H1 (cell line): ENCODE data around the gene MITF. TPM values are rescaled to one million over a fixed set of nuclear protein-coding genes. Genes with fewer than 3 reads are reported as not detected.

Experiments
- CTCF ChIA-PET: fragments of 300-600 bp; sonication (Branson Sonifier 250); formaldehyde crosslinking; loops from one replicate; lab custom pipeline; 2021; ENCODE audit not compliant: partially characterized antibody; lab: Charles Lee
- POLR2A ChIA-PET: fragments of 300-600 bp; sonication (Branson Sonifier 250); formaldehyde crosslinking; loops from one replicate; lab custom pipeline; 2021; ENCODE audit warnings: inconsistent platforms; ENCODE audit not compliant: partially characterized antibody; lab: Charles Lee
- DNase-seq, 2 experiments: peaks; one replicate each; pipeline versions ENCODE4 v3.0.0 to v3.0.0-alpha.2; 2010 to 2022; ENCODE audit warnings: low spot score in 2 of 2, low read depth in 1 of 2, mixed read lengths in 1 of 2
- FAIRE-seq: peaks from 2 replicates; lab custom pipeline; 2011; peaks lifted over from hg19 to GRCh38; lab: Jason Lieb, UNC
- H2AFZ ChIP-seq: 2 replicates; pipeline ENCODE4 v1.8.1; 2012; ENCODE audit warnings: low read length, inconsistent platforms
- H2AK5ac ChIP-seq: 2 replicates; pipeline ENCODE4 v1.6.1; 2013; ENCODE audit warnings: low read depth, low read length
- H2BK120ac ChIP-seq: replicated peaks from 2 replicates; pipeline ENCODE3; 2013; ENCODE audit warnings: low read depth, low read length, inconsistent platforms
- H2BK12ac ChIP-seq: 2 replicates; pipeline ENCODE4 v1.6.1; 2013; ENCODE audit warnings: low read depth, low read length
- H2BK15ac ChIP-seq: 2 replicates; pipeline ENCODE4 v1.6.1; 2013; ENCODE audit warnings: low read length
- H2BK20ac ChIP-seq: 2 replicates; pipeline ENCODE4 v1.6.1; 2013; ENCODE audit warnings: low read length
- H2BK5ac ChIP-seq: 2 replicates; pipeline ENCODE4 v1.6.1; 2013; ENCODE audit warnings: low read depth, low read length
- H3K14ac ChIP-seq: 2 replicates; pipeline ENCODE4 v1.6.1; 2013; ENCODE audit warnings: inconsistent platforms; ENCODE audit not compliant: insufficient read length
- H3K18ac ChIP-seq: 2 replicates; pipeline ENCODE4 v1.6.1; 2013; ENCODE audit warnings: low read length; ENCODE audit errors: extremely low read depth
- H3K23ac ChIP-seq: 2 replicates; pipeline ENCODE4 v1.6.1; 2013; ENCODE audit warnings: inconsistent platforms; ENCODE audit not compliant: insufficient read length
- H3K23me2 ChIP-seq: 2 replicates; pipeline ENCODE4 v1.6.1; 2013; ENCODE audit warnings: low read depth, low read length
- H3K27ac ChIP-seq: 2 replicates; pipeline ENCODE4 v1.6.1; 2011; ENCODE audit warnings: low read depth, low read length, inconsistent platforms
- H3K27me3 ChIP-seq, 4 experiments: replicated peaks in 1 of 4; 1 replicate in 1 of 4; 2 replicates in 3 of 4; pipeline versions ENCODE4 v1.6.1 to v1.8.1; 2011 to 2013; ENCODE audit warnings: low read length in 3 of 4, mild to moderate bottlenecking in 3 of 4, inconsistent platforms in 2 of 4, mixed read lengths in 2 of 4, moderate library complexity in 1 of 4; ENCODE audit not compliant: control insufficient read depth in 3 of 4, insufficient read depth in 3 of 4; ENCODE audit errors: extremely low read depth in 1 of 4
- H3K36me3 ChIP-seq, 4 experiments: 2 replicates each; pipeline versions ENCODE4 v1.6.1 to v1.8.1; 2011 to 2013; ENCODE audit warnings: mild to moderate bottlenecking in 4 of 4, low read length in 3 of 4, moderate library complexity in 2 of 4, control low read depth in 1 of 4, inconsistent platforms in 1 of 4; ENCODE audit not compliant: insufficient read depth in 4 of 4, control insufficient read depth in 2 of 4
- H3K4ac ChIP-seq: replicated peaks from 2 replicates; pipeline ENCODE3; 2013; ENCODE audit warnings: low read length, low read depth, mixed read lengths, inconsistent platforms; ENCODE audit not compliant: insufficient read length
- H3K4me1 ChIP-seq, 4 experiments: replicated peaks in 1 of 4; 1 replicate in 1 of 4; 2 replicates in 3 of 4; pipeline versions ENCODE4 v1.6.1 to v1.8.1; 2011 to 2013; ENCODE audit warnings: low read length in 3 of 4, inconsistent platforms in 2 of 4, mixed read lengths in 1 of 4; ENCODE audit not compliant: insufficient read depth in 4 of 4, control insufficient read depth in 3 of 4
- H3K4me2 ChIP-seq, 2 experiments: 2 replicates each; pipeline versions ENCODE4 v1.6.1 to v1.8.1; 2011 to 2013; ENCODE audit warnings: low read depth in 2 of 2, low read length in 2 of 2, control low read depth in 1 of 2, inconsistent platforms in 1 of 2, mild to moderate bottlenecking in 1 of 2; ENCODE audit not compliant: insufficient read depth in 1 of 2
- H3K4me3 ChIP-seq, 4 experiments: fragments of 200-600, 300-600 bp in 1 of 4; sonication (generic), shearing (Covaris generic), sonication (Bioruptor Twin) in 1 of 4; 2 replicates each; pipeline versions ENCODE4 v1.5.1 to v1.8.1; 2011 to 2016; ENCODE audit warnings: low read length in 4 of 4, low read depth in 3 of 4, control low read depth in 2 of 4, inconsistent platforms in 2 of 4, mild to moderate bottlenecking in 2 of 4, mixed read lengths in 1 of 4, moderate library complexity in 1 of 4; ENCODE audit not compliant: insufficient read depth in 2 of 4; ENCODE audit errors: extremely low read depth in 1 of 4
- H3K56ac ChIP-seq: replicated peaks from 2 replicates; pipeline ENCODE3; 2013; ENCODE audit warnings: low read depth, mild to moderate bottlenecking, mixed read lengths, low read length, inconsistent platforms; ENCODE audit not compliant: insufficient read length
- H3K79me1 ChIP-seq: 2 replicates; pipeline ENCODE4 v1.6.1; 2013; ENCODE audit warnings: low read depth, low read length, control low read depth
- H3K79me2 ChIP-seq, 2 experiments: 2 replicates each; pipeline versions ENCODE4 v1.6.1 to v1.8.1; 2012 to 2013; ENCODE audit warnings: low read length in 2 of 2, mild to moderate bottlenecking in 2 of 2, inconsistent platforms in 1 of 2; ENCODE audit not compliant: insufficient read depth in 2 of 2, control insufficient read depth in 1 of 2
- H3K9ac ChIP-seq, 4 experiments: replicated peaks in 1 of 4; 1 replicate in 1 of 4; 2 replicates in 3 of 4; pipeline versions ENCODE4 v1.6.1 to v1.8.1; 2011 to 2013; ENCODE audit warnings: low read depth in 3 of 4, low read length in 3 of 4, control low read depth in 2 of 4, mild to moderate bottlenecking in 2 of 4, moderate library complexity in 2 of 4, inconsistent platforms in 1 of 4; ENCODE audit errors: extremely low read depth in 1 of 4
- H3K9me3 ChIP-seq, 2 experiments: 2 replicates each; pipeline versions ENCODE4 v1.6.1 to v1.8.1; 2012 to 2013; ENCODE audit warnings: mild to moderate bottlenecking in 2 of 2, moderate library complexity in 2 of 2, control low read depth in 1 of 2, inconsistent platforms in 1 of 2, low read depth in 1 of 2, low read length in 1 of 2, mixed read lengths in 1 of 2; ENCODE audit not compliant: insufficient read depth in 2 of 2
- H4K20me1 ChIP-seq, 2 experiments: replicated peaks in 1 of 2; 2 replicates each; pipeline versions ENCODE3 to v1.8.1; 2011 to 2013; ENCODE audit warnings: inconsistent platforms in 2 of 2, low read length in 2 of 2, mild to moderate bottlenecking in 1 of 2; ENCODE audit not compliant: insufficient read depth in 2 of 2, control insufficient read depth in 1 of 2
- H4K5ac ChIP-seq: 2 replicates; pipeline ENCODE4 v1.6.1; 2013; ENCODE audit warnings: low read length, low read depth, mixed read lengths, inconsistent platforms; ENCODE audit not compliant: insufficient read length
- H4K8ac ChIP-seq: 2 replicates; pipeline ENCODE4 v1.8.0; 2013; ENCODE audit warnings: mild to moderate bottlenecking, moderate library complexity, low read length, inconsistent platforms; ENCODE audit not compliant: insufficient read depth; ENCODE audit errors: extremely low read depth
- H4K91ac ChIP-seq: replicated peaks from 2 replicates; pipeline ENCODE3; 2013; ENCODE audit warnings: low read length, mixed read lengths, inconsistent platforms; ENCODE audit not compliant: insufficient read length
- EZH2 ChIP-seq: fragments of 200-600 bp; sonication (generic); IDR thresholded peaks from 2 replicates; pipeline ENCODE4 v1.7.1; 2012; ENCODE audit warnings: low read depth, mild to moderate bottlenecking, moderate library complexity, low read length, inconsistent platforms; ENCODE audit not compliant: severe bottlenecking
- POLR2A ChIP-seq, 2 experiments: IDR thresholded peaks; 1 replicate in 1 of 2; 2 replicates in 1 of 2; pipeline ENCODE4 v1.6.1; 2011; ENCODE audit warnings: low read depth in 2 of 2, low read length in 2 of 2, mild to moderate bottlenecking in 2 of 2; ENCODE audit errors: control extremely low read depth in 1 of 2
- SAP30 ChIP-seq: fragments of 300-600 bp; sonication (generic); IDR thresholded peaks from 2 replicates; pipeline ENCODE4 v1.7.1; 2012; ENCODE audit warnings: low read length, moderate library complexity, mild to moderate bottlenecking, inconsistent platforms; ENCODE audit not compliant: insufficient read depth, insufficient replicate concordance
- WGBS, 2 experiments: shearing (Covaris generic) in 1 of 2; methylation state at CpG; one replicate each; pipeline versions ENCODE4 v1.1.6 to v1.1.7; 2013 to 2015; ENCODE audit warnings: low lambda C conversion rate in 2 of 2, mixed read lengths in 2 of 2, inconsistent platforms in 1 of 2, low coverage in 1 of 2, missing lambda C conversion rate in 1 of 2; ENCODE audit not compliant: insufficient replicate concordance in 2 of 2, insufficient coverage in 1 of 2, insufficient read length in 1 of 2; ENCODE audit errors: extremely low coverage in 1 of 2, missing lambda C conversion rate in 1 of 2; 5-methylcytosine and 5-hydroxymethylcytosine counted together
- polyA plus RNA-seq, 7 experiments: library from polyadenylated mRNA; depleted of rRNA in 3 of 7; stranded (reverse) in 5 of 7; unstranded in 2 of 7; fragments of >200 nt in 5 of 7; fragments of 200-250 nt in 2 of 7; gene quantifications; 1 replicate in 5 of 7; 2 replicates in 1 of 7; 4 replicates in 1 of 7; pipeline versions ENCODE4 v1.2.1 to v1.2.3, GENCODE V29; 2011 to 2013; ENCODE audit warnings: missing spikeins in 2 of 7, mixed read lengths in 2 of 7
- total RNA-seq: library from RNA; stranded (reverse); fragmentation: NEBNext Ultra II Directional; extraction: Animal tissue kit (Norgen Biotek cat#: 25700); gene quantifications from 2 replicates; pipeline ENCODE4 v1.2.1, GENCODE V29; 2021

The MITF gene
- total and polyA plus RNA-seq, 2 of the 8 experiments (the other 6 are each of a cell fraction or from before 2014, with no cell fraction given) = 0.53 to 1.4 TPM

- Histone ChIP-seq H3K27ac (no peak overlapping the region), H4K8ac (no peak overlapping the region), H4K20me1 (no peaks in the 10 kb centered on the region), H3K9me3 (no peaks in the 10 kb centered on the region), H3K14ac (no peak overlapping the region), H3K4me3 (peak overlapping the region; percentile 71 to 86 (median 81)), H2BK15ac (no peak overlapping the region), H3K23me2 (peaks cover 13% of the 10 kb centered on the region; the same call in 1 of the 2 replicates), H2BK20ac (no peak overlapping the region), H3K79me1 (no peaks in the 10 kb centered on the region), H3K23ac (no peak overlapping the region), H4K91ac (no peak overlapping the region), H2AFZ (peak overlapping the region; percentile 83), H4K5ac (no peak overlapping the region), H3K27me3 (peaks cover 0 to 22% (median 14%) of the 10 kb centered on the region in 4 experiments; a peak in 5 of 7 replicates), H2BK5ac (no peak overlapping the region), H2BK12ac (no peak overlapping the region), H2BK120ac (no peak overlapping the region), H3K18ac (no peak overlapping the region), H3K4ac (no peak overlapping the region), H3K9ac (no peak overlapping the region), H3K56ac (no peak overlapping the region), H3K79me2 (no peaks in the 10 kb centered on the region), H3K4me2 (peak overlapping the region; percentile 83 to 94), H3K4me1 (peaks cover 0 to 5% (median 0%) of the 10 kb centered on the region in 4 experiments; a peak in 3 of 7 replicates), H3K36me3 (no peaks in the 10 kb centered on the region), H2AK5ac (no peak overlapping the region)
- DNase-seq = no peak
- no peak for FAIRE-seq
- TF ChIP-seq SAP30 (peak; percentile 75), POLR2A (IDR thresholded peaks at IDR 0.05; ENCODE audit: control extremely low read depth in 1 of 2, low read depth in 2 of 2, low read length in 2 of 2) (no peak), EZH2 (no peak)
- POLR2A ChIA-PET = no interaction called here
- 1% methylated on average over 12 of the region's 12 CpGs; no CpG with 5 or more reads in 1 of the 2 experiments for WGBS, 2 experiments
- CTCF ChIA-PET = interaction anchor here (1.0 to 1.2 kb wide), 4 partner anchors 11 to 112 kb away, joined by 3 read pairs; no protein-coding TSS in a partner anchor
Measured at GRCh38 chr3:69738859-69739203, 433 bp upstream of the MITF start.
